Stimulated activated CD8-positive, alpha-beta memory T cell treated with anti-CD3 and anti-CD28 coated beads, Interleukin-2, amount 100 ng/mL, for 1 hour (primary cell): ENCODE results near the gene ARG2.
A peak's percentile ranks its signal among the peaks of the same experiment; 100 is the strongest.

Experiments
- DNase-seq, 2 donors: peaks; one replicate each; pipeline ENCODE4 v3.0.0-alpha.2; 2020; ENCODE audit warnings: low read depth in 2 of 2

The ARG2 gene

DNA sequence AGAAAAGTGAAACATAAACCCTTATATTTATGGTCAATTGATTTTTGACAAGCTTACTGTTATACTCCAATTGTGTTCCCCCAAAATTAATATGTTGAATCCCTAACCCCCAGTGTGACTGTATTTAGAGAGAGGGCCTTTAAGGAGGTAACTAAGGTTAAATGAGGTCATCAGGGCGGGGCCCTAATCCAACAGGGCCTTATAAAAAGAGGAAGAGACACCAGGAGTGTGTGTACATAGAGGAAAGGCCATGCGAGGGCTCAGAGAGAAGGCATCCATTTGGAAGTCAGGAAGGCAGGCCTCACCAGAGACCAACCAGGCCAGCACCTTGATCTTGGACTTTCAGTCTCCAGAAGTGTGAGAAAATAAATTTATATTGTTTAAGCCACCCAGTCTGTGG lies 61.2 kb downstream of the ARG2 start:
- no peak for DNase-seq

DNA sequence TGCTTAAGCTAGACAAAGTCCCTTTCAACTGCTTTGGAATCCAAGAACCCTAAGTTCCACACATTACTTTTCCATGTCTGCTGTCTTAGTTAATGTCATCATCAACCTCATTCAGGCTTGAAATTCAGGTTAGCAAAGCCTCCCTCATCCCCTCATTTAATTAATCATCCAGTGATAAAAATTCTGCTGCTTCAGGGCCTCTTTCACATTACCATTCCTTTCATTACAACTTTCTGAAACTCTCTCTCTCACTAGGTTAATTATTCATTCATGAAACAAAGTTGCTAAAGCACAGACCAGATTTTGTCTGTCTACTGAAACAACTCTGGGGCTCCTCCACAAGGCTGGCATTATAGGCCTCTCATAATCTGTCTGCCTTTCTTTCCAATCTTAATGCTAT lies 64.1 kb downstream of the ARG2 start:
- no peak for DNase-seq

GRCh38 chr14:67690011-67690410 lies 70.3 kb downstream of the ARG2 start:
- DNase-seq, result no peak

DNA sequence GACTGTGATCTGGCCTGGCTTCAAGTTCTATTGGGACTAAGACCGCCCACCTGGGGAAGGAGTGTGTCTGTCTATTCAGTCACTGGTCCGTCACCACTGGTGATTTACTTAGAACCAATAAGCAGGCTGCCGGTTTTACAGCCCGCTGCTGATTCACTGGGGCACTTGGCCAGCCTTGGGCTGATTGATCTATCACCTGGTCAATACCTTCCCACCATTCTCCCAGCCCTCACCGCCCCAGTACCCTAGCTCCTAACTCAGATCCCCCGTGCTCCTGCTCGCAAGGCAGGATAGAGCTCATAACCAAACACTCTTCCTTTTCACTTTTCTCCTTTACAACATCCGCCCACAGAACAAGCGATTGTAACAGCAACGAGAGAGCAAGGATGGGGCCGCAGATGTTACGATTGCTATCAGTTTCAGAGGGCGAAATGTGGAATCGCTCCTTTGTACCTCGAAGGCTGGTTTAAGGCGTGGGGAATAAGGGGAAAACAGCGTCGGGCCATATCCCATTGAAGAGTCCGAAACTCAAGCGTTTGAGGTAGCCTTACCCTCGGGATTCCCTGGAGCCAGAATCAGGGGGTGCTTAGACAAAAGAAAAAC lies 75.2 kb downstream of the ARG2 start:
- peak; percentile 24 to 45 for DNase-seq

GRCh38 chr14:67695394-67695949 lies 75.8 kb downstream of the ARG2 start, which contains the start of gene RDH11:
Gene RDH11 (minus strand): TSS chr14:67695764. CDS start chr14:67695703, 61 bp downstream.
- peak; percentile 53 to 64 for DNase-seq

DNA sequence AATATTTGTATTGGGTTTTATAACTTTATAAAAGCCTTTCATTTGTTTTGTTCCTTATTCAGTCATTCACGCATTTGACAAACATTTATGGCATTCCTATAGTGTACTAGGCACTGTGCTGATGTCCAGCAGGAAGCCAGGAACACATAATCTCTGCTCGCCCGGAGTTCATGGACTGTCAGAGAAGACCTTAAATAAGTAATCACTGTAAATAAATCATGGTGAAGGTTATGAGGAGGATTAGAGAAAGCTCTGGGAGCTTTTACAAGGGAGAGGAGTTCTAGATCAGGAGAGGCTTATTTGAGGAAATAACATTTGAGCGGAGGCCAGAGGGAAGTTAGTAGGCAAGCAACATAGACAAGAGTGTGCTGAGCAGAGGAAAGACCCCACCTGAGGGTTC lies 77.3 kb downstream of the ARG2 start:
- DNase-seq, result no peak

DNA sequence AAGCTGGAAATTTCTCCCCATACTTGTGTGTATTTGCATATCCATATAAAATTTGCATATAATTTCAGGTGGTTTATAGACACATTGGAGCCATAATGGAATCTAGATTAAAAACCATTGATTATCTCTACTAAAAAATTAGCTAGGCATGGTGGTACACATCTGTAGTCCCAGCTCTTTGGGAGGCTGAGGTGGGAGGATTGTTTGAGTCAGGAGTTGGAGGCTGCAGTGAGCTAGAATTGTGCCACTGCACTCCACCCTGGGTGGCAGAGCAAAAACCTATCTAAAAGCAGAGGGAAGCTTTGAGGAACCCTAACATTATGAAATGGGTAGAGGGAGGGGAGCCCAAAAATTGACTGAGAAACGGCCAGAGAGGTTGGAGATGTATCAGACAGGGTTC lies 78.5 kb downstream of the ARG2 start:
- DNase-seq, result no peak
